HepG2 (cell line): ENCODE data around the gene KIAA0930. TPM values are rescaled to one million over a fixed set of nuclear protein-coding genes. Genes with fewer than 3 reads are reported as not detected.

ENCODE experiments used
- ATAC-seq: fragments of 200-7000 bp; cut with Tn5 transposase; 3 replicates; pipeline ENCODE4 v1.9.1; 2020; ENCODE audit warnings: mild to moderate bottlenecking, moderate library complexity
- BruUV-seq: library from RNA; stranded (reverse); fragments of 400-500 nt; replicated peaks from 2 replicates; lab custom pipeline; 2021; lab: Mats Ljungman, UMichigan
- CTCF ChIA-PET: fragments of 300-600 bp; formaldehyde crosslinking; extraction: SDS; loops from one replicate; lab custom pipeline; 2021; ENCODE audit warnings: low total read pairs, inconsistent platforms, low intra/inter-chr PET ratio; lab: Yijun Ruan, JAX
- POLR2A ChIA-PET: fragments of 350-600 bp; sonication (Branson Sonifier 250); formaldehyde crosslinking; loops from one replicate; lab custom pipeline; 2020; ENCODE audit warnings: antibody characterized with exemption, inconsistent platforms; lab: Yijun Ruan, JAX
- DNase-seq: peaks from one replicate; pipeline ENCODE4 v3.0.0-alpha.2; 2015; ENCODE audit warnings: low spot score
- FAIRE-seq: peaks from 3 replicates; lab custom pipeline; 2011; peaks lifted over from hg19 to GRCh38; lab: Jason Lieb, UNC
- H2AFZ ChIP-seq: one replicate; pipeline ENCODE4 v1.6.1; 2011; ENCODE audit warnings: low read length, inconsistent platforms
- H3K27ac ChIP-seq: fragments of 300-600 bp; 3 replicates; pipeline ENCODE4 v1.8.0; 2011; ENCODE audit warnings: mixed run types, mild to moderate bottlenecking, mixed read lengths, low read length, inconsistent platforms; ENCODE audit not compliant: insufficient read depth; ENCODE audit errors: extremely low read length
- H3K27me3 ChIP-seq, 2 experiments: fragments of 200-600 bp in 1 of 2; 2 replicates in 1 of 2; 3 replicates in 1 of 2; pipeline versions ENCODE4 v1.6.0 to v1.8.0; 2011; ENCODE audit warnings: low read length in 2 of 2, mild to moderate bottlenecking in 2 of 2, moderate library complexity in 2 of 2, inconsistent platforms in 1 of 2; ENCODE audit not compliant: insufficient read depth in 2 of 2, control insufficient read depth in 1 of 2
- H3K36me3 ChIP-seq, 2 experiments: fragments of 200-600 bp in 1 of 2; replicated peaks in 1 of 2; 2 replicates in 1 of 2; 3 replicates in 1 of 2; pipeline versions ENCODE4 v1.5.1 to v1.8.0; 2011; ENCODE audit warnings: low read length in 2 of 2, inconsistent platforms in 1 of 2; ENCODE audit not compliant: insufficient read depth in 2 of 2, control insufficient read depth in 1 of 2
- H3K4me1 ChIP-seq: 2 replicates; pipeline ENCODE4 v1.5.1; 2012; ENCODE audit warnings: low read length, inconsistent platforms; ENCODE audit not compliant: insufficient read depth
- H3K4me2 ChIP-seq: 2 replicates; pipeline ENCODE4 v1.6.0; 2011; ENCODE audit warnings: low read depth, low read length, inconsistent platforms
- H3K4me3 ChIP-seq, 3 experiments: fragments of 200-600 bp in 1 of 3; sonication (generic), shearing (Covaris generic) in 1 of 3; replicated peaks in 1 of 3; 2 replicates each; pipeline ENCODE4 v1.5.1; 2011 to 2016; ENCODE audit warnings: low read length in 3 of 3, inconsistent platforms in 2 of 3, low read depth in 2 of 3, mild to moderate bottlenecking in 2 of 3, control low read depth in 1 of 3, mixed read lengths in 1 of 3; ENCODE audit not compliant: insufficient read depth in 1 of 3
- H3K79me2 ChIP-seq: one replicate; pipeline ENCODE4 v1.6.1; 2011; ENCODE audit warnings: low read length, inconsistent platforms; ENCODE audit not compliant: insufficient read depth
- H3K9ac ChIP-seq: 2 replicates; pipeline ENCODE4 v1.6.0; 2011; ENCODE audit warnings: mild to moderate bottlenecking, low read depth, low read length, inconsistent platforms; ENCODE audit not compliant: insufficient read depth
- H3K9me3 ChIP-seq: 2 replicates; pipeline ENCODE4 v1.5.1; 2012; ENCODE audit warnings: mild to moderate bottlenecking, low read length
- H4K20me1 ChIP-seq: 2 replicates; pipeline ENCODE4 v1.6.0; 2011; ENCODE audit warnings: inconsistent platforms, mild to moderate bottlenecking, low read length, moderate library complexity; ENCODE audit not compliant: insufficient read depth
- AKAP8 ChIP-seq: sonication (generic); formaldehyde crosslinking; IDR thresholded peaks from 2 replicates; pipeline ENCODE4 v1.5.1; 2020; ENCODE audit warnings: mild to moderate bottlenecking, missing genetic modification reagents
- ARNT ChIP-seq: fragments of 450-650 bp; IDR thresholded peaks from 2 replicates; pipeline ENCODE4 v1.6.1; 2017
- BRF2 ChIP-seq: sonication (generic); formaldehyde crosslinking; IDR thresholded peaks from 2 replicates; pipeline ENCODE4 v1.8.1; 2022; ENCODE audit warnings: mild to moderate bottlenecking, missing genetic modification reagents
- CSRNP1 ChIP-seq: sonication (generic); formaldehyde crosslinking; IDR thresholded peaks from 2 replicates; pipeline ENCODE4 v1.8.1; 2023; ENCODE audit warnings: mild to moderate bottlenecking, missing genetic modification reagents
- HNRNPLL ChIP-seq: fragments of 200-400 bp; formaldehyde crosslinking; IDR thresholded peaks from 2 replicates; pipeline ENCODE4 v1.6.1; 2017; ENCODE audit warnings: mild to moderate bottlenecking, low read depth, low read length; ENCODE audit not compliant: poor library complexity, severe bottlenecking
- SIN3A ChIP-seq: IDR thresholded peaks from 2 replicates; pipeline ENCODE4 v1.6.1; 2011; ENCODE audit warnings: low read depth, mild to moderate bottlenecking, control low read depth, low read length, borderline replicate concordance
- SP4 ChIP-seq: sonication (generic); formaldehyde crosslinking; IDR thresholded peaks from 2 replicates; pipeline ENCODE4 v1.8.1; 2023; ENCODE audit warnings: mild to moderate bottlenecking, missing genetic modification reagents
- TFAP4 ChIP-seq: sonication (generic); IDR thresholded peaks from 2 replicates; pipeline ENCODE4 v1.6.1; 2016; ENCODE audit warnings: low read depth, borderline replicate concordance
- ZNF234 ChIP-seq: sonication (generic); formaldehyde crosslinking; conservative IDR thresholded peaks from 2 replicates; pipeline ENCODE4 v1.5.1; 2020; ENCODE audit warnings: mild to moderate bottlenecking, missing genetic modification reagents
- ZNF251 ChIP-seq: sonication (generic); formaldehyde crosslinking; IDR thresholded peaks from 2 replicates; pipeline ENCODE4 v1.9.0; 2021; ENCODE audit warnings: mild to moderate bottlenecking, missing genetic modification reagents
- ZNF567 ChIP-seq: sonication (generic); formaldehyde crosslinking; IDR thresholded peaks from 2 replicates; pipeline ENCODE4 v1.8.1; 2023; ENCODE audit warnings: mild to moderate bottlenecking, missing genetic modification reagents, borderline replicate concordance
- ZNF703 ChIP-seq: sonication (generic); formaldehyde crosslinking; IDR thresholded peaks from 2 replicates; pipeline ENCODE4 v1.5.1; 2020; ENCODE audit warnings: missing genetic modification reagents, mild to moderate bottlenecking, moderate library complexity, borderline replicate concordance
- WGBS: methylation state at CpG from one replicate; pipeline ENCODE4 v1.1.6; 2017; ENCODE audit warnings: low lambda C conversion rate; 5-methylcytosine and 5-hydroxymethylcytosine counted together
- in situ Hi-C: cut with HindIII; loops from 2 replicates; pipeline ENCODE4 v1.10.0; 2017; ENCODE audit warnings: low pct_unique_long_range_greater_than_20kb; ENCODE audit not compliant: extremely low pct_ligation_motif_present
- intact Hi-C: fragments of 100-400 bp; cut with micrococcal nuclease; formaldehyde crosslinking; loops from one replicate; pipeline ENCODE4 v1.10.0; 2022; ENCODE audit not compliant: unreplicated experiment
- polyA plus RNA-seq, 8 experiments: library from polyadenylated mRNA; depleted of rRNA in 3 of 8; stranded (reverse) in 7 of 8; unstranded in 1 of 8; fragments of >200 nt; fragmentation: Illumina TruSeq in 4 of 8; extraction: Trizol in 4 of 8; gene quantifications; 2 replicates each; pipeline versions ENCODE4 v1.2.1 to v1.2.3, GENCODE V29; 2011 to 2016; ENCODE audit warnings: low read depth in 4 of 8, missing spikeins in 1 of 8, mixed read lengths in 1 of 8; ENCODE audit not compliant: insufficient read depth in 1 of 8
- total RNA-seq, 5 experiments: library from RNA; depleted of rRNA; stranded (reverse); fragments of >200 nt; fragmentation: Illumina TruSeq; extraction: Trizol; gene quantifications; 2 replicates each; pipeline ENCODE4 v1.2.3, GENCODE V29; 2016; ENCODE audit warnings: low read depth in 1 of 5

The KIAA0930 gene
- total and polyA plus RNA-seq, 2 of the 13 experiments (the other 11 are each of a cell fraction or from before 2014, with no cell fraction given) = 27.0 to 38.2 TPM

GRCh38 chr22:45163451-45164269 is 77.0 kb downstream of the KIAA0930 start, which contains the start of gene NUP50 (continued):
- TF ChIP-seq CSRNP1 (CRISPR knock-in tag) (peak; percentile 94), ZNF567 (CRISPR knock-in tag) (no peak), AKAP8 (CRISPR knock-in tag) (no peak), ARNT (no peak)
- TF ChIP-seq, all 625 proteins: peak for 379

GRCh38 chr22:45163099-45163450 is 77.6 kb downstream of the KIAA0930 start:
- peak overlapping the region; percentile 93 for H3K9ac ChIP-seq
- TF ChIP-seq ZNF234 (CRISPR knock-in tag) (0 out of 2 replicates have a peak, but pooled peaks have one; percentile 34), ZNF703 (CRISPR knock-in tag) (0 out of 2 replicates have a peak, but pooled peaks have one; percentile 12), SP4 (0 out of 2 replicates have a peak, but pooled peaks have one; percentile 6), TFAP4 (peak; percentile 58), ZNF251 (CRISPR knock-in tag) (no peak), BRF2 (CRISPR knock-in tag) (no peak), HNRNPLL (peak; percentile 76), SIN3A (0 out of 2 replicates have a peak, but pooled peaks have one; percentile 26)
- TF ChIP-seq, all 625 proteins: peak for 6
- Histone ChIP-seq H3K79me2 (peaks cover 61% of the 10 kb centered on the region), H3K27me3 (peaks cover 0 to 4% of the 10 kb centered on the region in 2 experiments; a peak in 2 of 5 replicates), H2AFZ (no peak overlapping the region), H3K27ac (peak overlapping the region; percentile 83), H3K9me3 (no peaks in the 10 kb centered on the region), H4K20me1 (peaks cover 4% of the 10 kb centered on the region; the same call in 1 of the 2 replicates), H3K36me3 (peaks cover 0 to 10% of the 10 kb centered on the region in 2 experiments; a peak in 3 of 5 replicates), H3K4me2 (peak overlapping the region; percentile 93), H3K4me3 (peak overlapping the region; percentile 68 to 95 (median 94)), H3K4me1 (peaks cover 74% of the 10 kb centered on the region)
- ATAC-seq (peak; percentile 19), DNase-seq (no peak), FAIRE-seq (no peak)
- no TSS peak for BruUV-seq
- intact Hi-C loops (no loop called here), in situ Hi-C loops (loop anchor here (10.0 kb wide), 1 partner anchor 82 kb away; the partner anchor contains the start of gene KIAA0930)
- ChIA-PET POLR2A (interaction anchor here (0.7 to 1.3 kb wide), 9 partner anchors 12 to 147 kb away, joined by 3 to 16 read pairs (median 4); partner anchors contain the start of gene FAM118A), CTCF (no interaction called here)
- 5% methylated on average over 9 of the region's 13 CpGs for WGBS
